Prostate gland (tissue), 2 donors: ENCODE results near the gene TSPAN11. TPM values are rescaled to one million over a fixed set of nuclear protein-coding genes. Genes with fewer than 3 reads are reported as not detected.

Source experiments
- DNase-seq: peaks from one replicate; pipeline ENCODE4 v3.0.0-alpha.2; 2019; ENCODE audit warnings: low spot score
- H3K27ac ChIP-seq, 2 donors: fragments of 200-600 bp; sonication (generic); 2 replicates each; pipeline ENCODE4 v1.5.1; 2017 to 2019
- H3K27me3 ChIP-seq: fragments of 200-600 bp; sonication (generic); replicated peaks from 2 replicates; pipeline ENCODE4 v1.5.1; 2019; ENCODE audit not compliant: insufficient read depth
- H3K36me3 ChIP-seq, 2 donors: fragments of 200-600 bp; sonication (generic); 1 replicate in 1 of 2; 2 replicates in 1 of 2; pipeline versions ENCODE4 v1.5.1 to v1.8.1; 2017 to 2019
- H3K4me1 ChIP-seq: fragments of 200-600 bp; sonication (generic); replicated peaks from 2 replicates; pipeline ENCODE4 v1.5.1; 2019
- H3K4me3 ChIP-seq, 2 donors: fragments of 200-600 bp; sonication (generic); 2 replicates each; pipeline ENCODE4 v1.5.1; 2017 to 2019
- H3K9me3 ChIP-seq: fragments of 200-600 bp; sonication (generic); 2 replicates; pipeline ENCODE4 v1.5.1; 2017
- CTCF ChIP-seq, 4 experiments: fragments of 200-600 bp in 2 of 4; fragments of 450-650 bp in 2 of 4; sonication (generic) in 2 of 4; IDR thresholded peaks; 1 replicate in 3 of 4; 2 replicates in 1 of 4; pipeline ENCODE4 v1.5.1; 2016 to 2019; ENCODE audit warnings: antibody characterized with exemption in 4 of 4, mild to moderate bottlenecking in 2 of 4, moderate library complexity in 2 of 4
- POLR2A ChIP-seq: fragments of 450-650 bp; IDR thresholded peaks from one replicate; pipeline ENCODE4 v1.6.1; 2016; ENCODE audit warnings: antibody characterized with exemption, mild to moderate bottlenecking
- POLR2AphosphoS5 ChIP-seq: sonication (generic); formaldehyde crosslinking; IDR thresholded peaks from one replicate; pipeline ENCODE4 v1.6.1; 2017; ENCODE audit warnings: antibody characterized with exemption
- WGBS: methylation state at CpG from one replicate; pipeline ENCODE4 v1.1.5; 2018; 5-methylcytosine and 5-hydroxymethylcytosine counted together
- intact Hi-C: fragments of 100-400 bp; cut with DNase I; formaldehyde crosslinking; loops from one replicate; pipeline ENCODE4 v1.14.2; 2022
- total RNA-seq, 2 donors: library from RNA; depleted of rRNA; stranded (reverse); fragments of >200 nt; gene quantifications; one replicate each; pipeline ENCODE4 v1.1.0, GENCODE V29; 2016

TSPAN11 gene
- total RNA-seq, 2 donors from 2014 or later, result 1.0 to 4.1 TPM

- Histone ChIP-seq H3K9me3 (no peaks in the 10 kb centered on the region), H3K4me1 (no peaks in the 10 kb centered on the region), H3K27ac (no peak overlapping the region), H3K4me3 (no peak overlapping the region), H3K27me3 (no peaks in the 10 kb centered on the region), H3K36me3 (no peaks in the 10 kb centered on the region)
- DNase-seq, result no peak
- intact Hi-C loops, result no loop called here
- 87% methylated on average over 7 of the region's 7 CpGs for whole genome bisulfite sequencing
- no peak for TF ChIP-seq POLR2AphosphoS5
- no peak for TF ChIP-seq POLR2A
- TF ChIP-seq CTCF (IDR thresholded peaks at IDR 0.05), result no peak
Observed at GRCh38 chr12:30927222-30927611, 669 bp downstream of the TSPAN11 start.

- Histone ChIP-seq H3K36me3 (no peaks in the 10 kb centered on the region), H3K4me3 (no peak overlapping the region), H3K27me3 (no peaks in the 10 kb centered on the region), H3K4me1 (no peaks in the 10 kb centered on the region), H3K9me3 (no peaks in the 10 kb centered on the region), H3K27ac (no peak overlapping the region)
- TF ChIP-seq CTCF (IDR thresholded peaks at IDR 0.05) (no peak), POLR2A (no peak), POLR2AphosphoS5 (no peak)
- intact Hi-C loops, result no loop called here
- 81% methylated on average over 12 of the region's 12 CpGs for WGBS
- DNase-seq, result no peak
Observed at GRCh38 chr12:30928356-30929244, 2.1 kb downstream of the TSPAN11 start.

GRCh38 chr12:30930238-30930637, 3.7 kb downstream of the TSPAN11 start:
- Histone ChIP-seq H3K4me1 (no peaks in the 10 kb centered on the region), H3K4me3 (no peak overlapping the region), H3K36me3 (no peaks in the 10 kb centered on the region), H3K27me3 (no peaks in the 10 kb centered on the region), H3K9me3 (no peaks in the 10 kb centered on the region), H3K27ac (peak overlapping the region in 1 of 2 donors; percentile 55)
- TF ChIP-seq CTCF (IDR thresholded peaks at IDR 0.05) (no peak), POLR2AphosphoS5 (no peak), POLR2A (no peak)
- DNase-seq, result no peak
- intact Hi-C loops, result no loop called here
- 76% methylated on average over 7 of the region's 7 CpGs for WGBS

GRCh38 chr12:30930641-30931040, 4.1 kb downstream of the TSPAN11 start:
- Histone ChIP-seq H3K4me3 (no peak overlapping the region), H3K9me3 (no peaks in the 10 kb centered on the region), H3K4me1 (no peaks in the 10 kb centered on the region), H3K27ac (peak overlapping the region in 1 of 2 donors; percentile 55), H3K36me3 (no peaks in the 10 kb centered on the region), H3K27me3 (no peaks in the 10 kb centered on the region)
- DNase-seq, result no peak
- WGBS, result 96% methylated on average over 5 of the region's 5 CpGs
- intact Hi-C loops, result no loop called here
- TF ChIP-seq CTCF (IDR thresholded peaks at IDR 0.05), result no peak
- no peak for TF ChIP-seq POLR2A
- TF ChIP-seq POLR2AphosphoS5, result no peak

- 86% methylated on average over 3 of the region's 3 CpGs for WGBS
- TF ChIP-seq CTCF (IDR thresholded peaks at IDR 0.05), result no peak
- TF ChIP-seq POLR2A, result no peak
- no peak for TF ChIP-seq POLR2AphosphoS5
- no peaks in the 10 kb centered on the region for H3K4me1 ChIP-seq
- no peaks in the 10 kb centered on the region for H3K9me3 ChIP-seq
- no peaks in the 10 kb centered on the region for H3K36me3 ChIP-seq
- H3K27me3 ChIP-seq, result no peaks in the 10 kb centered on the region
- intact Hi-C loops, result no loop called here
- DNase-seq, result no peak
- no peak overlapping the region for H3K27ac ChIP-seq
- no peak overlapping the region for H3K4me3 ChIP-seq
Observed at GRCh38 chr12:30932881-30933280, 6.3 kb downstream of the TSPAN11 start.
